Fibroblast of peridontal ligament (primary cell): ENCODE data around the gene TMX1.
A peak's percentile ranks its signal among the peaks of the same experiment; 100 is the strongest.
"Not testable (repeated sequence)": the region's sequence is repeated elsewhere in the genome, so short reads cannot be mapped to it uniquely, and the experiment has no call there.

Experiments used
- DNase-seq: peaks from one replicate; pipeline ENCODE4 v3.0.0-alpha.2; 2010; ENCODE audit errors: extremely low read depth

Gene TMX1

GRCh38 chr14:51239813-51240803 is at the start of gene TMX1:
TMX1 (plus strand) TSS chr14:51240247; CDS start chr14:51240293, 46 bp downstream.
- DNase-seq, result peak; percentile 99

GRCh38 chr14:51201890-51202289 is 38.2 kb upstream of the TMX1 start:
- DNase-seq, result no peak

GRCh38 chr14:51202914-51203665 is 37.0 kb upstream of the TMX1 start:
- no peak for DNase-seq

- DNase-seq, result no peak
Measured at GRCh38 chr14:51203881-51204280, 36.2 kb upstream of the TMX1 start.

GRCh38 chr14:51205486-51205885 is 34.6 kb upstream of the TMX1 start:
- DNase-seq, result no peak

- no peak for DNase-seq
Measured at GRCh38 chr14:51206462-51206861, 33.6 kb upstream of the TMX1 start.

DNA sequence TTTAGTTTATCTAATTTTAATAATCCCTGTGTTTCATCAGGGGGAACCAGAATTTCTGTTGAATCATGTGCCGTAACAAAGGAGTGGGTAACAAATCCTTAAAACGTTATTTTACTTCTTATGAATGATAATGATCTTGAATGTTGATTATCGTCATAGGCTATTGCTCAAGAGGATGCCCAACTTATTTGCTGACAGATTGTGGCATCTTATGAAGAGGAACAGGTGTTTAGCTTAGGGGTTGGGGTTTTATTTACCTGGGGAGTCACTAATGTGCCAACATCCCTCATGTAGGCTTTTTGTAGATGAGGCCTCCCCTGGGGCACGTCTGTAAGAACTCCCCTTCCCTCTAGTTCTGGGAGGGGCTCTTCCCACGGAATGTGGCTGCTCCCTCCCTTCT is 32.4 kb upstream of the TMX1 start:
- no peak for DNase-seq

DNA sequence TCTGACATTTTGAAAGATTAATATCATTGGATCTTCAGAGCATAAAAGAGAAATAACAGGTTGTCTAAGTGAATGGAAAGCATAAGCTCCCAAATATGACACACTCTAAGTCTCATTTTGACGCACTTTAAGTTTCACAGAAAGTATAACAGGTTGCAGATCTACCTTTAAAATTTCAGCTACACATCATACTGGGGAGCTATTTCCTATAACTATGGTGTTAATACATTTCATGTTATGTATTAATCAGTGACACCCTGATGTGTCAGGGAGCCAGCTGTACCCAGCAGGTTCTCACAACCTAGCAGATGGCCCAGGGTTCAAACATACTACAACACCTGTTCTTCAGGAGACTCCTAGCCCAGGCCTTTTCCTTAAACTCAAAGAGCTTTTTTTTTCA is 31.1 kb upstream of the TMX1 start:
- DNase-seq, result no peak

- DNase-seq, result no peak
Measured at GRCh38 chr14:51209457-51209856, 30.6 kb upstream of the TMX1 start.

- DNase-seq, result no peak
Measured at GRCh38 chr14:51210594-51210993, 29.5 kb upstream of the TMX1 start.

DNA sequence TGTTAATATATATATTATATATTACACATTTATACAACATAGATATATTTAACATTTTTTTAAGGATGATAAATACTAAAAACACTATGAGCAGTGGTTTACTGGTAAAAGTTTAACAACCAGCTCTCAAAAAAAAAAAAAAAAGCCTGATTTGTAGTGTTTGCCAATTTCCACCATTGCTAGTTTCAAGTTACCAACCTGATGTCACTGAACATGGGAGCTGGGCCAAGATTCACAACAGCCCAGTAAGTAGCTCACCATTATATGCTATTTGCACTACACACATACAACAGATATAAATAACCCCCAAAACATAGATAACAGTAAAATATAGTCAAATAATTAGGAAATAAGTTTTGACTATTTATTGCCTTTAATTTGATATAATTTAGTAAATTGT is 28.9 kb upstream of the TMX1 start:
- peak; percentile 13 for DNase-seq

DNA sequence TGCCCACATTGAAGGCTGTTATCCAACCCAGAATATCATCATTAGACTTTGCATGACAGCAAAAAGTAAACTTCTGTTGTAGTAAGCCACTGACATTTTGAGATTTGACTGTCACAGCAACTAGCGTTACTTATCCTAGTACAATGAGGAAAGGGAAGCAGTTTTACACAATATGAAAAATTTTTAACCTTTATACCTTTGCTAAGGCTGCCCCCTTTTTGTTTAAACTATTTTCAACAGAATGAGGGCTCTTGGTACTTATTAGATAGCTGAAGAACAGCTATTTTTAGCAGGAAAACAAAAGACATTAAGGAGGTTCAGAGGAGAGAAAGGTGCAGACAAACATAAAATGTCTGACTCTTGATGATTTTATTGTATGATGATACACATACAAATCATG is 23.4 kb upstream of the TMX1 start:
- DNase-seq, result no peak

DNA sequence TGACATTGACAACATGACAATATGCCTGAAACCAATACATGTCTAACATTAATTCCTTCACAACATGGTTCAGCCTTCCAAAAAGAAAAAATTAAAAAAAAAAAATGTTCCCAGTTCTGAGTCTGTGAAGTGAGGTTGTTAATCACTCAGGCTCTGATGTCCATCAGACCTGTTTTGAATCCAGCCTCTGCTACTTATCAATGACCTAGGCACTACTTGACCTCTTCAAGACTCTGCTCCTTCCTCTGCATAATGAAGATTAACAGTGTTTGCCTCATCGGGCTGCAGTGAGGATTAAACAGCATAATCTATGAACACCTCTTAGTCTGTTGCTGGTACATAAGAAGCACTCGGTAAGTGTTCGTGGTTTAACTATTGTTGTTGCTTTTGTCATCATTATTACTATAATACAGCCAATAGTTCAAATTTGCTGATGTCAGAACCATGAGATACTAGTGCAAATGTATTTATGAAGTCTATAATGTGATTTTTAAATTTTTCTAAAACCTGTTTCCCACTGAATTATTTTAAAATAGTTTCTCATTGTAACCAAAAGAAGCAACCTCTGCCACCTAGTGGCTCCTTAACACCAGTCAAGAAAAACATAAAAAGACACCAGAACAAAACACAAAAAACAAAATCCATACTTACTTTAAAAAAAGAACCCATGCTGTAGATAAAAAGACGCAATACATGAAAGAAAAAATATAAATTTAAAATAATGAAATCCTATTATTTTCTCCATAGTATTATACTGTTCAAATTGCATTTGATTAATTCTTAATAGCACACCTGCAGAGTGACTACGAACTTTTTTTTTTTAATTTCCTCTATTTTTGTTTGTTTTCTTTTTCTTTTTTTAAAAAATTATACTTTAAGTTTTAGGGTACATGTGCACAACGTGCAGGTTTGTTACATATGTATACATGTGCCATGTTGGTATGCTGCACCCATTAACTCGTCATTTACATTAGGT is 20.3 kb upstream of the TMX1 start:
- peak; percentile 72 for DNase-seq

DNA sequence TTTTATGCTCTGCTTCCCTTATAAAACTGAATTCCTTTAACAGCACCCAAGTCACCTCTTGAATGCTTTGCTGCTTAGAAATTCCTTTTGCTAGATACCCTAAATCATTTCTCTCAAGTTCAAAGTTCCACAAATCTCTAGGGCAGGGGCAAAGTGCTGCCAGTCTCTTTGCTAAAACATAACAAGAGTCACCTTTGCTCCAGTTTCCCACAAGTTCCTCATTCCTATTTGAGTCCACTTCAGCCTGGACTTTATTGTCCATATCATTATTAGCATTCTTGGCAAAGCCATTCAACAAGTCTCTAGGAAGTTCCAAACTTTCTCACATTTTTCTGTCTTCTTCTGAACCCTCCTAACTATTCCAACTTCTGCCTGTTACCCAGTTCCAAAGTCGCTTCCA is 16.6 kb upstream of the TMX1 start:
- DNase-seq, result not testable (repeated sequence)

DNA sequence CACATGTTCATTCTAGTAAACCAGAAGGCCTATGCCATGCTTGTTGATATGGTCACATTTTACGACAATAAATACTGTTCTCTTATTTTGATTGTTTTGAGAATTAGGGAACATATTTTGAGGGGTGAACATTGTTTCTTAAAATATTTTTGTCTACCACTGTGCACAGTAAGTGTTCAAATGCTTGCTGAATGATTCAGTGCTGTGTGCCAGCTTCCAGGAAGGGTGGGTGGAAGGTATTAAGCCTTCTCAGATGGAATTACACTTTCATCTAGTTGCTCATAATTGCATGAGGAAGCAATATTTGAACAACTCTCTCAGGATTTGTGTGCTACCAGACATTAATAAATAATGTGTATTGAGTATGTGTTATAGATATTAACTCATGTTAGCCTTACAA is 15.5 kb upstream of the TMX1 start:
- DNase-seq, result peak; percentile 2

DNA sequence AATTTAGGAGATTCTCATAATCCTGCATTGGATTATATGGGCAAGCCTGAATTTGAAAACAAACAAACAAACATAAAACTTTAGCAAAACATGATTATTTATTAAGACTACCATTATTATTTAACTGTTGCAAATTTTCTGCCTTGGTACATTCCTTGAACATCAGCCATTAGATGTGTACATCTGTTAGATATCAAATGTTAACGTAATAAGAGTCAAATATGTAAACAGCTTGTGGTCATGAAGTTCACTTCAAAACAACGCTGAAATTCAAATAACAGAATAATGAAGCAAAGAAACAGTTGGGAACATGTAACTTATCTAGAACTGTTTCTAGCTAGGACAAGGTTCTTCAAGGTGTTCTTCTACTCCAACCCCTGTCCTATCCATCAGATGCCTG is 14.3 kb upstream of the TMX1 start:
- peak; percentile 47 for DNase-seq

GRCh38 chr14:51228391-51228790 is 11.7 kb upstream of the TMX1 start:
- no peak for DNase-seq

DNA sequence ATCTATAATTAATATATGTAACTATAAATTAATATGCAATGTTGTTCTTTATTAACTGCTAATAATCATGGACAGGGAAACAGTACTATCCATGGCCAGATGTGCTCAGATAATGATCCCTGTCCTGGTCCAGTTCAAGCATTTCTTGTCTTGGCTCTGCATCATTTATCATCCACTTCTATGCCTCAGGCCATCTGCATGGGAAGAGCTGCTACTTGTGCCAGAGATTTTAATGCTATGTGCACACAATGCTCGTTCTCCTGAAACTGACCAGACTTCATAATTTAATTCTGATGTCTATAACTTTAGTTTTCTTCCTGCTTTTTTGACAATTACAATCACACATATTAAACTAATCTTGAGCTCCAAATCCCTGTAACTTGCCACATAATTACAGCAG is 11.2 kb upstream of the TMX1 start:
- peak; percentile 4 for DNase-seq

DNA sequence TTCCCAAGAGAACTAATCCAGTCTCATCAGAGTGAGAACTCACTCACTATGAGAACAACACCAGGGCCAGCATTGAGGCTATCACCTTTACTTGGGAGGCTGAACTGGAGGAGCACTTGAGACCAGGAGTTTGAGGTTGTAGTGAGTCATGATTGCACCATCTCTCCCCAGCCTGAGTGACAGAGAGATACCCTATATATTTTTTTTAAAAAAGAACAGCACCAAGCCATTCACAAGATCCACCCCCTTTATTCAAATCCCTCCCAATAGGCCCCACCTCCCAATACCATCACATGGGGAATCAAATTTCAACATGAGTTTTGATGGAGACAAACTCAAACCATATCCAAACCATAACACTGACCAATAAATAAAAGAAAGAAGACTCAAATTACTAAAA is 3.7 kb upstream of the TMX1 start:
- DNase-seq, result peak; percentile 8

DNA sequence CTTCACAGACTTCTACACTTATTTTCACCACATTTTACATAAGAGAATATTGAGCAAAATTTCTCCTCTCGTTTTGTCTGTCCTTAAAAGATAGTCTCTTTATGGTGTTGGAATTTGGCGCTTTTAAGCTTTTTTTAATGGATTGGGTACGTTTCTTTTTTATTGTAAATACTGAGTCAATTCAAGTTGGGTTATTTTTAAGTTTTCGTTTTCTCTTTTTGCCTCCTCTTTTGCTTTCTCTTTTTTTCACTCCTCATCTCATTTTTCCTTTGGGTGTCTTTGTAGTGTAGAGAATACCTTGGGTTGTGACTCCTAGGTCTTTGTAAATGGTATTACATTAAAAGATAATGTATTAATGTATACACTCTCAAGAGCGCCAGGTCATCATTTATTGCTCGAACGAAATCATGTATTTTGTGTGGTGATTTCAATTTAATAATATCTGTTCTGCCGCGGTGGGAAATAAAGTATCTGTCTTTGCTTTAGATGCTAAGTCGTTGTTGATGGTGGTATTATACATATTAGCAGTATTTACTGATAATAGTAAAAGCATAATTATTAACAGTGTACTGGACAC is 845 bp downstream of the TMX1 start:
- no peak for DNase-seq
